Suppressor macrophage (primary cell): ENCODE measurements around the gene KAZN.

Experiments
- DNase-seq, 4 experiments: peaks; one replicate each; pipeline ENCODE4 v3.0.0-alpha.2; 2020 to 2022

Gene KAZN

GRCh38 chr1:14648896-14649855 is 50.7 kb downstream of the KAZN start:
- DNase-seq = no peak

- DNase-seq = no peak
Measured at GRCh38 chr1:14649976-14650375, 51.5 kb downstream of the KAZN start.

- DNase-seq = no peak
Measured at GRCh38 chr1:14650951-14651350, 52.5 kb downstream of the KAZN start.

GRCh38 chr1:14652840-14653239 is 54.4 kb downstream of the KAZN start:
- no peak for DNase-seq

- no peak for DNase-seq
Measured at GRCh38 chr1:14653461-14653960, 55.0 kb downstream of the KAZN start.

- DNase-seq = no peak
Measured at GRCh38 chr1:14654554-14654953, 56.1 kb downstream of the KAZN start.

GRCh38 chr1:14655385-14655784 is 56.9 kb downstream of the KAZN start:
- DNase-seq = no peak

GRCh38 chr1:14656384-14656937 is 58.0 kb downstream of the KAZN start:
- peak in 1 of 4 experiments; percentile 4 for DNase-seq

GRCh38 chr1:14658642-14659041 is 60.2 kb downstream of the KAZN start:
- DNase-seq = no peak

- DNase-seq = no peak
Measured at GRCh38 chr1:14659913-14660312, 61.4 kb downstream of the KAZN start.

GRCh38 chr1:14660801-14661200 is 62.3 kb downstream of the KAZN start:
- peak; percentile 22 to 52 (median 42) for DNase-seq

- no peak for DNase-seq
Measured at GRCh38 chr1:14661222-14661621, 62.7 kb downstream of the KAZN start.

GRCh38 chr1:14662116-14662515 is 63.6 kb downstream of the KAZN start:
- no peak for DNase-seq

- no peak for DNase-seq
Measured at GRCh38 chr1:14663773-14664172, 65.3 kb downstream of the KAZN start.

- no peak for DNase-seq
Measured at GRCh38 chr1:14666373-14666772, 67.9 kb downstream of the KAZN start.

- DNase-seq = no peak
Measured at GRCh38 chr1:14666962-14667650, 68.6 kb downstream of the KAZN start.

- DNase-seq = no peak
Measured at GRCh38 chr1:14667651-14667984, 69.1 kb downstream of the KAZN start.

GRCh38 chr1:14668538-14668937 is 70.1 kb downstream of the KAZN start:
- no peak for DNase-seq

GRCh38 chr1:14672005-14672404 is 73.5 kb downstream of the KAZN start:
- DNase-seq = no peak

GRCh38 chr1:14674030-14674429 is 75.5 kb downstream of the KAZN start:
- no peak for DNase-seq

- DNase-seq = no peak
Measured at GRCh38 chr1:14676400-14676799, 77.9 kb downstream of the KAZN start.

GRCh38 chr1:14677292-14677971 is 78.9 kb downstream of the KAZN start:
- DNase-seq = no peak
